GM23338 (cell line): ENCODE measurements around the gene TMEM150C.

ENCODE experiments used
- CREB1 ChIP-seq: fragments of 250-450 bp; sonication (Bioruptor Pico); IDR thresholded peaks from 2 replicates; pipeline ENCODE4 v1.5.0; 2020; ENCODE audit warnings: low read depth, mild to moderate bottlenecking, moderate library complexity
- EZH2 ChIP-seq: fragments of 200-600 bp; sonication (generic); IDR thresholded peaks from one replicate; pipeline ENCODE4 v1.8.0; 2017; ENCODE audit warnings: antibody characterized with exemption, mild to moderate bottlenecking, low read depth; ENCODE audit not compliant: unreplicated experiment
- EZH2phosphoT487 ChIP-seq: fragments of 200-600 bp; sonication (generic); IDR thresholded peaks from one replicate; pipeline ENCODE4 v1.8.1; 2018; ENCODE audit warnings: antibody characterized with exemption; ENCODE audit not compliant: unreplicated experiment
- TF ChIP-seq, protein P1 (sequence below), 2 experiments: fragments of 200-600 bp in 1 of 2; sonication (generic) in 1 of 2; conservative IDR thresholded peaks; 2 replicates each; pipeline versions ENCODE4 v1.5.1 to v1.6.1; 2016 to 2017; ENCODE audit warnings: antibody characterized with exemption in 2 of 2, low read depth in 2 of 2, mild to moderate bottlenecking in 2 of 2, moderate library complexity in 1 of 2

DNA sequence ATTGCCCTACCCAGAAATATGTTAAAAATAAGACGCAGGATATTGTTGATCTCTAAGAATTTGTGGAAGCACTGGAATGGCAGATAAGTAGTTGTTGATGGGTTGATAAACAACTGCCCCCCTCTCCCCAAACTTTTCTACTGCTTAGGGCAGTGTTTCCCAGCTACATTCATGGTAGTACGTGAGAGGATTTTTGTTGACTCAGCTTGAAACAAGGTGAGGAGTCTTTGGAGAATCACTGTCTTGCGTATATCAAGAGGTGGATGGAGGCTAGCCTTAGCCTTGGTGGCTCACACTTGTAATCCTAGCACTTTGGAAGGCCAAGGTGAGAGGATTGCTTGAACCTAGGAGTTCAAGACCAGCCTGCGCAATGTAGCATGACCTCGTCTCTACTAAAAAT lies 125.7 kb downstream of the TMEM150C start:
- TF ChIP-seq, protein P1, sequence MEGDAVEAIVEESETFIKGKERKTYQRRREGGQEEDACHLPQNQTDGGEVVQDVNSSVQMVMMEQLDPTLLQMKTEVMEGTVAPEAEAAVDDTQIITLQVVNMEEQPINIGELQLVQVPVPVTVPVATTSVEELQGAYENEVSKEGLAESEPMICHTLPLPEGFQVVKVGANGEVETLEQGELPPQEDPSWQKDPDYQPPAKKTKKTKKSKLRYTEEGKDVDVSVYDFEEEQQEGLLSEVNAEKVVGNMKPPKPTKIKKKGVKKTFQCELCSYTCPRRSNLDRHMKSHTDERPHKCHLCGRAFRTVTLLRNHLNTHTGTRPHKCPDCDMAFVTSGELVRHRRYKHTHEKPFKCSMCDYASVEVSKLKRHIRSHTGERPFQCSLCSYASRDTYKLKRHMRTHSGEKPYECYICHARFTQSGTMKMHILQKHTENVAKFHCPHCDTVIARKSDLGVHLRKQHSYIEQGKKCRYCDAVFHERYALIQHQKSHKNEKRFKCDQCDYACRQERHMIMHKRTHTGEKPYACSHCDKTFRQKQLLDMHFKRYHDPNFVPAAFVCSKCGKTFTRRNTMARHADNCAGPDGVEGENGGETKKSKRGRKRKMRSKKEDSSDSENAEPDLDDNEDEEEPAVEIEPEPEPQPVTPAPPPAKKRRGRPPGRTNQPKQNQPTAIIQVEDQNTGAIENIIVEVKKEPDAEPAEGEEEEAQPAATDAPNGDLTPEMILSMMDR (conservative IDR thresholded peaks at IDR 0.05; ENCODE audit: low read depth in 2 of 2): no peak
- no peak for TF ChIP-seq EZH2phosphoT487
- TF ChIP-seq EZH2: no peak
- TF ChIP-seq CREB1: no peak
